Activated CD8-positive, alpha-beta memory T cell treated with anti-CD3 and anti-CD28 coated beads, Interleukin-2, amount 50 U/mL, for 24 hours (primary cell): ENCODE data around the gene DOCK2.

Source experiments
- DNase-seq: peaks from one replicate; pipeline ENCODE4 v3.0.0-alpha.2; 2020; ENCODE audit errors: extremely low read depth

Gene DOCK2

GRCh38 chr5:169688106-169688505 is 51.0 kb downstream of the DOCK2 start:
- no peak for DNase-seq

GRCh38 chr5:169691471-169691870 is 54.4 kb downstream of the DOCK2 start:
- DNase-seq, result no peak

- DNase-seq, result no peak
Measured at GRCh38 chr5:169694091-169694625, 57.1 kb downstream of the DOCK2 start.

DNA sequence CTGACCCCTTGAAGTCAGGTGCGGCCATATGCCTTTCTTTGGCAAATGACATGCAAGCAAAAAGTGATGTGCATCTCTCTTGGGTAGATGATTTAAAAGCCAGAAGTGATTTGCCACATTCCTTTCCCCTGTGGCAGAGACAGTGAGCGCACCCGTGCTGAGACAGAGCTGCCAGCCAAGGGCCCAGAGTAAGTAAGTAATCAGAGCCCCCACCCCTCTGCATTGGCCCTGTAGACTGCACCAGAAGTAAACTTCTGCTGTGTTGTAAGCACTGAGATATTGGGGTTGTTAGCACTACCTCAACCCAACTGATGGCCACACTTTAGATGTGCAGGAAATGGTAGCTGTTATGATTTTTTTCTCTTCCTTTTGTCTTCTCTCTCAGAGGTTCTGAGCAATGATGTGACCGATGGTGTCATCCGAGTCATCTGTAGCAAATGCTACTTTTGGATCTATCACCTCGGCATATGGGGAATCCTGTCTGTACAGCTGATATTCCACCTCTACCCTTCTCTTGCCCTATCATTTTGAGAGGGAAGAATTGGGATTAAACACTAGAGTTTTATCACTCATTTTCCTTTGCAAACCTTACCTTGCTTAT is 58.0 kb downstream of the DOCK2 start:
- DNase-seq, result no peak

DNA sequence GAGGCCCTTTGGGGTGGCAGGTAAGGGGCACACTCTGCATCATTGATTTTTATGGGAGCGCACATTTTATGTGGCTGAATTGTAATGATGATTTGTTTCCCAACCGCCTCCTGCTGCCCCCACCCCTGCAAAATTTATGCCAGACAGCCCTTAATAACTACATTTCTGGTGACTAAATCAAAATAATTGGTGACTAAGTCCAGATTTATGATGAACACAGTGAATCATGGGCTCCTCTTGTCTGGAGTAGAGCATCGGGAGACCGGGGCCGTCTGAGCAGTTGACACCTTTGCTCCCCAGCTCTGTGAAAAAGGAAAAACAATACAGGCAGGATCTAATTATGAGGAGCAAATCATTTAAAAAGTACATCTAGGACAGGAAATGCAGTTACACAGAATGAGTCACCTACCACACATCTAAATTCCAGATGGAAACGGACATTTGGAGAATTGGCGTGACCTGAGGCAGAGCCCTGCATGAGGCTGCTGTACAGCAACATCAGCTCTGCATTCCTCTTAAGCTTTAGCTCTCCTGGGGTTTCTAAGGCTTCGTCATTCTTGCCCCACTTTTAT is 58.9 kb downstream of the DOCK2 start:
- no peak for DNase-seq

DNA sequence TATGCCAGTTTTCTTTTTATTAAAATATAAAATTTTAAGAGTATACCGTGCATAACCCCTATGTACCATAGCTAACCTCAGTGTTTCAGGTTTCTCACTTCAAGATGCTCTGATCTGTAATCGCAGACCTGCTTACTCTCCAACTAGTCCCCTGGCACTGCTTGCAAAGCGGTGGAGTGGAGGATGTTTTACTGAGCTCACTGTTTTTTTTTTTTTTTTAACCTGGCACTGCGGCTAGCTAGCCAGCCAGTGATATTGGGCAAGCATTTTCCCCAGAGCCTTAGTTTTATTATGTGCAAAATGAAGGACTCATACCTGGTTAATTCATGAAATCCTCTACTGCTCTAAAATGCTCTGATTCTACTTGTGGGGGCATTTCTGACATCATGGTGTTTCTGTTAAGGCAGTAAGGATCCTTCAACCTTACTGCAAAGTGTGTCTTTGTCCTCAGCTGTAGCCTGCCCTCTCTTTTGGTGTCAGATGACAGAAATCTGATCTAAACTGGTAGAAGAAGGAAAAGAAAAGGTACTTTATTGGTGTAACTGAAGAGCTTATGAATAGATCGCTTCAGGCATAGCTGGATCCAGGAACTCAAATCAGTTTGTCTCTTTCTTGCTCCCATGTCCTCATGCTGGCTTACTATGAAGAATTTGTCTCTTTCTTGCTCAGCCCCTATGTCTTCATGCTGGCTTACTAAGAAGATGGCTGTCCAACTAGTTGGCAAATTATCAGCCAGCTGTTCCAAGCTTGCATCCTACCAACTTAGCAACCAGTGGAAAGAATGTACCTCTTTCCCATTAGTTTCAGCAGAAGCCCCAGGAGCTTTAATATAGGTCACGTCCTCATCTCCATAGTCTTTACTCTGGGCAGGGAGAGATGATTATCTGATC is 59.8 kb downstream of the DOCK2 start:
- DNase-seq, result no peak

DNA sequence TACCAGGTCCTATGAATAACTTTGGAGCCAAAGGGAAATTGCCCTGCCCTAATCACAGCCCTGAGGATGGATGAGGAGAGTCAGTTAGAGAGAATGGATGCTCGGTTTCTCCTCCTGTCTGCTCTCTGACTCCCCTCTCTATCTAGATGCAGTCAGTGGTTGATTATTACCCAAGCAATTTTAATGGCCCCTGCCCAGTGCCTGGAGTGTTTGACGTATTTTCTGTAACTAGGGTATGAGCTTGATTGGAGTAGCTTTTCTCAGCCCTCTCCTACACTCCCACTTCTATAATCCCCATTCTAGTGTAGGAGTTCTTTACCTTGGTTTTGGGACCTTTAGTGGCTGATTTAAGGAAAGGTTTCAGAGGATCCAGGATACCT is 60.4 kb downstream of the DOCK2 start:
- no peak for DNase-seq

DNA sequence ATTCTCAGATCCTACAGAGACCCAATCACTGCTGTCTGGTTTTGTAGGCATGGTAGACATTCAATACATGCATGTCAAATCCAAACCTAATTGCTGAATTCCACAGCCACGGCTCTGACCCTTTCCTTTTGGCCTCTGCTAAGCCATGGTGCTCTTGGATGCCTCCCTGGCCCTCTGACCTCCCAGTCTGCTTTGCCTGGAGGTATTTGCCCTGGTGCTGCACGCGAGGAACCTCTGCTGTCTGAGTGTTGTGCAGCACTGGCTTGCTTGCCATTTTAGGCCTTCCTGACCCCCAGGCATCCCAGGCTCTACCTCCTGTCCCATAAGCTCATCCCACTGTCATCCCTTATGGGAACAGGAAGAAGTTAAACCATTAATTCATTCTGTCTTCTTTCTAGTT is 60.9 kb downstream of the DOCK2 start:
- DNase-seq, result no peak

DNA sequence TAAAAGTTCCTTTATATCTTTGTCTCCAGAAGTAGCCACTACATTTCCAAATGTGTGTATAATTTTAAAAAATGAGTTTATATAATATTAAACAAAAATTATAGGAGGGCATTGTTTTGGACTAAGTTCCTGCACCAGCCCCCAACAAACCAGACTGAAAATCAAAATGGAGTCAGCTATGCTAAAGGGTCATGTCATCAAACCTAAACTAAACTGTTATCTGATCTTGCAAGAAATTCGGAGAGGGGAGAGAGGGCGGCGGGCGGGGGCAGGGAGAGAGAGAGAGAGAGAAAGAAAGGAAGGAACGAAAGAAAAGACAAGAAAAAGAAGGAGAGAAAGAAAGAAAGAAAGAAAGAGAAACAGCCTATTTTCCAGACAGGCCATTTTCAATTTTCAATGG is 63.5 kb downstream of the DOCK2 start:
- no peak for DNase-seq

- DNase-seq, result no peak
Measured at GRCh38 chr5:169701910-169702451, 64.9 kb downstream of the DOCK2 start.

DNA sequence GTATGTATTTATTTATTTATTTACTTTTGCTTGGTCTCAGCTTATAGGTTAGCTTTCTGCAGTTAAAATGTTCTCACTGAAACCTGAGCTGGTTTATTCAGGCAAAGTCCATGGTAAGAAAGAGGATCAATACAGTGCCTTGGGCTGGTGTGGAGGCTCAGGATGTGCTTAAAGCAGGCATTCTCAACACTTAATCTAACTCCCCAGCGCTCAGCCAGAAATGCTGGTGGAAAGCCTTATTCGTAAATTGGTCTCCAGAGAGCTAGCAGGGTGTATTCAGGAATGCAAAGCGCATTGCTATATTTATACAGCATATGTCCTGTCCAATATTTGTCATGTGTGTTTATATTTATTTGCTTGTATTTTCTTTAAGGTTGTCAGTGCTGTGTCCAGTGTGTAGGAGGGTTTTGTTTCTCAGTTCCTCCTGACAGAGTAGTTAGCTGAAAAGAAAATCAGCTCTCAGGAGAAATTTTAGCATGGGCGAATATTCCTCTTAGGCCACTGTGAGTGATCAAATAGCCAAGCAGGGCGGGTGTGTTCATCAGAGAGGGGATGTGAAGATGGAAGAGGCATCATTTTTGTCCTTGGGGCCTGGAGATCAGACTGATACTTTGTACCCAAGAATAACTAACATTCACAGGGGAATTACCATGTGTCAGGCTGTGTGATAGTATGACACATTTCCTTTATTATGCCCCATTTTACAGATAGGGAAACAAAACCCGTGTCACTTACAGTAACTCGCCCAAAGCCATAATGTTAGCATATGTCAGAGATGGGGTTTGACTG is 65.8 kb downstream of the DOCK2 start:
- DNase-seq, result no peak

- DNase-seq, result no peak
Measured at GRCh38 chr5:169703813-169704212, 66.7 kb downstream of the DOCK2 start.

- DNase-seq, result no peak
Measured at GRCh38 chr5:169705322-169705721, 68.2 kb downstream of the DOCK2 start.

DNA sequence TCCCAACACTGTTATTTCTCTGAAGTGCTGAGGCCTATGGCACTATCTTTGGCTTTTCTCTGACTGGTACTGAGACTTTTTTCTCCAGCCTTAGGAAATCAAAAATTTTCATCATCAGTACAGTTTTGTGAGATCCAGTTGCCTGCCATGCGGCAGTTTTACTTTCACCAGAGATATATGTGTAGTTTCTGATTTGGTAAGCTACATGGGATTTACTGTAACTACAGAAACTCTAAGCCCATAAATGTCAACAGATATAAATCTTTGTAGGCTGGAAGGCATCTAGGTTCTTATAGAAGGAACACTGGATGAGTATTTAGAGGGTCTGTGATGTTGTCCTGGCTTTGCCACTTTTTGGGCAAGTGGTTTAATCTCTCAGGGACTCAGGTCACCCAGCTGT is 69.0 kb downstream of the DOCK2 start:
- no peak for DNase-seq

- no peak for DNase-seq
Measured at GRCh38 chr5:169706758-169707450, 69.8 kb downstream of the DOCK2 start.

- no peak for DNase-seq
Measured at GRCh38 chr5:169707686-169708085, 70.6 kb downstream of the DOCK2 start.

GRCh38 chr5:169710675-169711074 is 73.6 kb downstream of the DOCK2 start:
- no peak for DNase-seq

DNA sequence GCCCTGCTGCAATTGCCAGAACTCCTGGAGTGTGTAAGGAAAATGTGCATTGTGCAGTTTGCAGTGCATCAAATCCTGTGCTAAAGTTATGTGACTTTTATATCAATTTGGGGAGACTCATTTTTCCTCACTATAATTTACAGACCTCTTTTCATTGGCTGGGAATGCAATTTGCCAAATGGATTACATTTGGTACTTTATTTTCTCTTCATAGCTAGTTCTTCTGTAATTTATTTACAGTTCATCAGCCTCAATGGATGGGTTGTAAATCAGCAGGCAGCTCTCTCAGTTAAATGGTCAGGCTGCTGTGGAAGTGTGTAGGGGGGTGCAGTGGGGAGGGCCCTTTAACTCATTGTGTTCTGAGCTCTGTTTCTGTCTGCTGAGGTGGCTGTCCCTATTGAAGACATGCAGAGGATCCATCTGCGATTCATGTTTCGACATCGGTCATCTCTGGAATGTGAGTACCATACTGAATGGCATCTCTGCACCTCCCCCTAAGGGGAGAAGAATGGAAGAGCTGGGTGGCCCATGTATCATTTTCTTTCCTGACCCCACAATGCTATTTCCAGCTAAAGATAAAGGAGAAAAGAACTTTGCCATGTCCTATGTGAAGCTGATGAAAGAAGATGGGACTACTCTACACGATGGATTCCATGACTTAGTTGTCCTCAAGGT is 74.6 kb downstream of the DOCK2 start:
- no peak for DNase-seq

DNA sequence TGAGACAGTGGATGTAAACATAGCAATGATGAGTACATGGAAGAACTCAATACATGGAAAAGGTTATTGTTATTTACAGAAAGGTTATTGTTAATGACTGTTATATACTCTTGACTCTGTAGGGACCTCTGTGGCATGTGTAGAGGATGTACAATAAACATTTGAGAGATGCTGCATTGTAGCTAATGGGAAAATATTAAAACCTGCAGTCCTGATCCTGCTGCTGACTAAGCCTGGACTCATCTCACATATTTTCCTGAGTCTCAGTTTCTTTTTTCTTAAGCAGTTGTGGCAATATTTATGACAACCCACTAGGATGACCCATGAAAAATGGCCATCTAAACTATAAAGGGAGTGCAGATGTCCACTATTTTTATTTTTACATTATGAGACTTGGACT is 75.4 kb downstream of the DOCK2 start:
- no peak for DNase-seq

DNA sequence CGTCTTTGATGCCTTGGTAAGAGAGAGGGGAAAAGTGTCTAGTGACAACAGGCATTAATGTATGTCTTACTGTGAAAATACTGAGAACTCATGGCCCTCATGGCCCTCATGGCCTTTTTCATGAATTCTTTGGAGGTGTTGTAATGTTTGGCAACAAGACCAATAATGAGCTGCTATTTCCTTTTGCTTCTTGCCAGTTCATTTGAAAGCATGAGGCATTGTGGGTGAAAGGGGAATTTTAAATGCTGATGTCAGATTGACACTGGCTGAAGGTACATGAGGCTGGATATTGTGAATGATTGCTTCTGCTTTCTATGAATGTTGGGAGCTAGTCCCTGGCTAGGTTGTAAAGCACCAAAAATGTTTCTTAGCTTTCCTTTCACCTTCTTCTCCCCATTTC is 79.2 kb downstream of the DOCK2 start:
- DNase-seq, result no peak

DNA sequence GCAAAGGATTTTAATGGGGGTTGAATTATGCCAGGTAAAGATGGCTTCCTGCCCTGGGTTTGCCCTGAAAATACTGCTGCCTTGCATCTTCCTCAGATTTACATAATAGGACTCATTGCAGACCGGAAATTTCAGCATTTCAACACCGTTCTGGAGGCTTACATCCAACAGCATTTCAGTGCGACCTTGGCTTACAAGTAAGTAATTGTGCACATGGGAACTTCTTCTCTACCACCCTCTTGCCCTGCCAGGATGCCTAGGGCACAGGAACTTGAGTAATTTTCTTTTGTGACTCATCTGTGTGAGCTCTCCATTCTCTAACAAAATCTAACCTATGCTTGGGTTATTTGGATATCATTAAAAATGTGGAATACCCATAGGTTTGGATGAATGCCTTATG is 80.2 kb downstream of the DOCK2 start:
- DNase-seq, result no peak
